Measurements from ENCODE around the gene GPATCH8. TPM values are rescaled to one million over a fixed set of nuclear protein-coding genes. Genes with fewer than 3 reads are reported as not detected.
A peak's percentile ranks its signal among the peaks of the same experiment; 100 is the strongest.

GPATCH8 gene
- total RNA-seq, 1 experiment from 2014 or later = 51.5 TPM

- WGBS (ENCODE audit: extremely low coverage, insufficient read length, low lambda C conversion rate) = no CpG with 5 or more reads among the region's 14 CpGs
Measured at GRCh38 chr17:44359458-44360143, 143.6 kb downstream of the GPATCH8 start.

More at GRCh38 chr17:44359458-44360143, 143.6 kb downstream of the GPATCH8 start:
- Histone ChIP-seq H4K8ac (replicated peaks; ENCODE audit: insufficient read length, low read depth, low read length) (no peak overlapping the region), H2BK12ac (ENCODE audit: insufficient read length, low read depth, low read length) (no peak overlapping the region), H3K23me2 (ENCODE audit: insufficient read length, low read depth, low read length, poor library complexity, severe bottlenecking) (peaks cover 13% of the 10 kb centered on the region), H3K79me1 (ENCODE audit: insufficient read depth, low read depth, low read length, poor library complexity, severe bottlenecking) (no peaks in the 10 kb centered on the region), H2AFZ (ENCODE audit: low read length) (no peak overlapping the region), H4K20me1 (ENCODE audit: control insufficient read depth, insufficient read depth, insufficient read length) (no peaks in the 10 kb centered on the region), H3K14ac (ENCODE audit: insufficient read depth, low read length) (no peak overlapping the region), H2AK5ac (ENCODE audit: insufficient read length, low read length) (no peak overlapping the region), H3K27me3 (ENCODE audit: insufficient read depth, low read length) (no peaks in the 10 kb centered on the region), H2BK5ac (ENCODE audit: insufficient read length, low read length) (no peak overlapping the region), H3K9ac (ENCODE audit: extremely low read depth, insufficient read length, low read length) (no peak overlapping the region), H4K91ac (ENCODE audit: insufficient read length, low read depth, low read length) (no peak overlapping the region), H2BK20ac (ENCODE audit: low read depth, low read length, poor library complexity, severe bottlenecking) (no peak overlapping the region), H3K4me1 (ENCODE audit: insufficient read depth, low read length) (peaks cover 12% of the 10 kb centered on the region), H3K18ac (ENCODE audit: insufficient read length, low read depth, low read length) (no peak overlapping the region), H3K23ac (ENCODE audit: insufficient read length, low read depth, low read length) (no peak overlapping the region), H3T11ph (ENCODE audit: low read length) (no peak overlapping the region), H2BK15ac (ENCODE audit: low read depth, low read length) (no peak overlapping the region), H3K4me2 (ENCODE audit: insufficient read depth, insufficient read length, low read length) (no peak overlapping the region), H3K9me3 (ENCODE audit: control insufficient read depth, low read depth, low read length) (no peaks in the 10 kb centered on the region), H4K5ac (ENCODE audit: insufficient read length, low read depth, low read length) (no peak overlapping the region), H2BK120ac (ENCODE audit: low read depth, low read length, poor library complexity, severe bottlenecking) (no peak overlapping the region), H3K79me2 (ENCODE audit: insufficient read depth, low read length) (no peaks in the 10 kb centered on the region), H3K4ac (ENCODE audit: low read depth, low read length) (no peak overlapping the region), H3K27ac (ENCODE audit: insufficient read length, low read depth, low read length) (no peak overlapping the region), H3K56ac (ENCODE audit: insufficient read length, low read depth, low read length) (no peak overlapping the region)
- TF ChIP-seq, protein P1, sequence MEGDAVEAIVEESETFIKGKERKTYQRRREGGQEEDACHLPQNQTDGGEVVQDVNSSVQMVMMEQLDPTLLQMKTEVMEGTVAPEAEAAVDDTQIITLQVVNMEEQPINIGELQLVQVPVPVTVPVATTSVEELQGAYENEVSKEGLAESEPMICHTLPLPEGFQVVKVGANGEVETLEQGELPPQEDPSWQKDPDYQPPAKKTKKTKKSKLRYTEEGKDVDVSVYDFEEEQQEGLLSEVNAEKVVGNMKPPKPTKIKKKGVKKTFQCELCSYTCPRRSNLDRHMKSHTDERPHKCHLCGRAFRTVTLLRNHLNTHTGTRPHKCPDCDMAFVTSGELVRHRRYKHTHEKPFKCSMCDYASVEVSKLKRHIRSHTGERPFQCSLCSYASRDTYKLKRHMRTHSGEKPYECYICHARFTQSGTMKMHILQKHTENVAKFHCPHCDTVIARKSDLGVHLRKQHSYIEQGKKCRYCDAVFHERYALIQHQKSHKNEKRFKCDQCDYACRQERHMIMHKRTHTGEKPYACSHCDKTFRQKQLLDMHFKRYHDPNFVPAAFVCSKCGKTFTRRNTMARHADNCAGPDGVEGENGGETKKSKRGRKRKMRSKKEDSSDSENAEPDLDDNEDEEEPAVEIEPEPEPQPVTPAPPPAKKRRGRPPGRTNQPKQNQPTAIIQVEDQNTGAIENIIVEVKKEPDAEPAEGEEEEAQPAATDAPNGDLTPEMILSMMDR (conservative IDR thresholded peaks at IDR 0.05) = no peak
- no peak overlapping the region for H3K4me3 Mint-ChIP-seq
- H3K36me3 Mint-ChIP-seq (ENCODE audit: insufficient read depth in 1 of 3, low read depth in 3 of 3) = peaks cover 0 to 15% (median 9%) of the 10 kb centered on the region in 3 experiments; a peak in 5 of 7 replicates
- no peak for DNase-seq
- peak overlapping the region in 1 of 3 experiments; percentile 49; a peak in 1 of 7 replicates for H3K27ac Mint-ChIP-seq
- peaks cover 22 to 36% of the 10 kb centered on the region in 2 experiments for H3K4me1 Mint-ChIP-seq
- no peaks in the 10 kb centered on the region for H3K9me3 Mint-ChIP-seq
- peaks cover 8% of the 10 kb centered on the region for H3K27me3 Mint-ChIP-seq (ENCODE audit: low read depth)
